H1 (cell line): ENCODE results near the gene RAB40B.

Source experiments
- EP300 ChIP-seq, 2 experiments: IDR thresholded peaks; 1 replicate in 1 of 2; 2 replicates in 1 of 2; pipeline ENCODE4 v1.6.1; 2011 to 2012; ENCODE audit warnings: low read depth in 2 of 2, low read length in 2 of 2, mild to moderate bottlenecking in 2 of 2, borderline replicate concordance in 1 of 2, inconsistent platforms in 1 of 2, moderate library complexity in 1 of 2
- HDAC2 ChIP-seq, 2 experiments: fragments of 300-600 bp in 1 of 2; sonication (generic) in 1 of 2; IDR thresholded peaks; 2 replicates each; pipeline ENCODE4 v1.6.1; 2011 to 2012; ENCODE audit warnings: low read depth in 2 of 2, low read length in 2 of 2, mild to moderate bottlenecking in 2 of 2, moderate library complexity in 2 of 2, borderline replicate concordance in 1 of 2, inconsistent platforms in 1 of 2
- POLR2A ChIP-seq, 2 experiments: IDR thresholded peaks; 1 replicate in 1 of 2; 2 replicates in 1 of 2; pipeline ENCODE4 v1.6.1; 2011; ENCODE audit warnings: low read depth in 2 of 2, low read length in 2 of 2, mild to moderate bottlenecking in 2 of 2; ENCODE audit errors: control extremely low read depth in 1 of 2
- POLR2AphosphoS5 ChIP-seq: IDR thresholded peaks from 2 replicates; pipeline ENCODE4 v1.6.1; 2011; ENCODE audit warnings: low read depth, low read length
- TEAD4 ChIP-seq: IDR thresholded peaks from 2 replicates; pipeline ENCODE4 v1.6.1; 2012; ENCODE audit warnings: low read depth, low read length, inconsistent platforms, mixed read lengths
- TF ChIP-seq, protein P1 (sequence below): IDR thresholded peaks from 2 replicates; pipeline ENCODE4 v1.6.1; 2012; ENCODE audit warnings: inconsistent platforms
- TF ChIP-seq, protein P2 (sequence below), 3 experiments: IDR thresholded peaks; 1 replicate in 2 of 3; 2 replicates in 1 of 3; pipeline versions ENCODE4 v1.5.1 to v1.6.1; 2011; ENCODE audit warnings: low read length in 3 of 3, mild to moderate bottlenecking in 3 of 3, inconsistent platforms in 2 of 3, low read depth in 1 of 3, moderate library complexity in 1 of 3; ENCODE audit not compliant: insufficient read depth in 1 of 3; ENCODE audit errors: control extremely low read depth in 1 of 3

GRCh38 chr17:82609655-82610054, 88.8 kb downstream of the RAB40B start:
- TF ChIP-seq EP300 (IDR thresholded peaks at IDR 0.05; ENCODE audit: borderline replicate concordance in 1 of 2, low read depth in 2 of 2, low read length in 2 of 2) (no peak), POLR2AphosphoS5 (no peak), POLR2A (IDR thresholded peaks at IDR 0.05; ENCODE audit: control extremely low read depth in 1 of 2, low read depth in 2 of 2, low read length in 2 of 2) (no peak), TEAD4 (no peak), HDAC2 (IDR thresholded peaks at IDR 0.05; ENCODE audit: borderline replicate concordance in 1 of 2, low read depth in 2 of 2, low read length in 2 of 2) (no peak)
- TF ChIP-seq, protein P1, sequence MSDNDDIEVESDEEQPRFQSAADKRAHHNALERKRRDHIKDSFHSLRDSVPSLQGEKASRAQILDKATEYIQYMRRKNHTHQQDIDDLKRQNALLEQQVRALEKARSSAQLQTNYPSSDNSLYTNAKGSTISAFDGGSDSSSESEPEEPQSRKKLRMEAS: no peak
- TF ChIP-seq, protein P2, sequence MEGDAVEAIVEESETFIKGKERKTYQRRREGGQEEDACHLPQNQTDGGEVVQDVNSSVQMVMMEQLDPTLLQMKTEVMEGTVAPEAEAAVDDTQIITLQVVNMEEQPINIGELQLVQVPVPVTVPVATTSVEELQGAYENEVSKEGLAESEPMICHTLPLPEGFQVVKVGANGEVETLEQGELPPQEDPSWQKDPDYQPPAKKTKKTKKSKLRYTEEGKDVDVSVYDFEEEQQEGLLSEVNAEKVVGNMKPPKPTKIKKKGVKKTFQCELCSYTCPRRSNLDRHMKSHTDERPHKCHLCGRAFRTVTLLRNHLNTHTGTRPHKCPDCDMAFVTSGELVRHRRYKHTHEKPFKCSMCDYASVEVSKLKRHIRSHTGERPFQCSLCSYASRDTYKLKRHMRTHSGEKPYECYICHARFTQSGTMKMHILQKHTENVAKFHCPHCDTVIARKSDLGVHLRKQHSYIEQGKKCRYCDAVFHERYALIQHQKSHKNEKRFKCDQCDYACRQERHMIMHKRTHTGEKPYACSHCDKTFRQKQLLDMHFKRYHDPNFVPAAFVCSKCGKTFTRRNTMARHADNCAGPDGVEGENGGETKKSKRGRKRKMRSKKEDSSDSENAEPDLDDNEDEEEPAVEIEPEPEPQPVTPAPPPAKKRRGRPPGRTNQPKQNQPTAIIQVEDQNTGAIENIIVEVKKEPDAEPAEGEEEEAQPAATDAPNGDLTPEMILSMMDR (IDR thresholded peaks at IDR 0.05; ENCODE audit: control extremely low read depth in 1 of 3, insufficient read depth in 1 of 3, low read depth in 1 of 3, low read length in 3 of 3): no peak
